ENCODE results near the gene SERTM1. TPM values are rescaled to one million over a fixed set of nuclear protein-coding genes. Genes with fewer than 3 reads are reported as not detected.

The SERTM1 gene
- total RNA-seq, 1 donor from 2014 or later, result not detected

- H3K4me3 ChIP-seq (ENCODE audit: low read depth, low read length), result no peak overlapping the region
- DNase-seq (ENCODE audit: low read depth), result no peak
These were observed 35.5 kb downstream of the SERTM1 start for GRCh38 chr13:36709136-36709890.

GRCh38 chr13:36710396-36710795, 36.6 kb downstream of the SERTM1 start:
- H3K4me3 ChIP-seq (ENCODE audit: low read depth, low read length), result no peak overlapping the region
- no peak for TF ChIP-seq CTCF (conservative IDR thresholded peaks at IDR 0.05; ENCODE audit: low read depth, low read length)
- no peak for DNase-seq (ENCODE audit: low read depth)

More at GRCh38 chr13:36709136-36709890, 35.5 kb downstream of the SERTM1 start:
- TF ChIP-seq CTCF (conservative IDR thresholded peaks at IDR 0.05; ENCODE audit: low read depth, low read length), result no peak

GRCh38 chr13:36712290-36712689, 38.5 kb downstream of the SERTM1 start:
- no peak for DNase-seq (ENCODE audit: low read depth)
- no peak for TF ChIP-seq CTCF (conservative IDR thresholded peaks at IDR 0.05; ENCODE audit: low read depth, low read length)
- H3K4me3 ChIP-seq (ENCODE audit: low read depth, low read length), result no peak overlapping the region

GRCh38 chr13:36712770-36713169, 39.0 kb downstream of the SERTM1 start:
- peak; percentile 41 for DNase-seq (ENCODE audit: low read depth)
- TF ChIP-seq CTCF (conservative IDR thresholded peaks at IDR 0.05; ENCODE audit: low read depth, low read length), result no peak
- H3K4me3 ChIP-seq (ENCODE audit: low read depth, low read length), result no peak overlapping the region

- TF ChIP-seq CTCF (conservative IDR thresholded peaks at IDR 0.05; ENCODE audit: low read depth, low read length), result no peak
- no peak overlapping the region for H3K4me3 ChIP-seq (ENCODE audit: low read depth, low read length)
- no peak for DNase-seq (ENCODE audit: low read depth)
These were observed 40.1 kb downstream of the SERTM1 start for GRCh38 chr13:36713887-36714286.

GRCh38 chr13:36715841-36716240, 42.0 kb downstream of the SERTM1 start:
- no peak for DNase-seq (ENCODE audit: low read depth)
- no peak for TF ChIP-seq CTCF (conservative IDR thresholded peaks at IDR 0.05; ENCODE audit: low read depth, low read length)
- H3K4me3 ChIP-seq (ENCODE audit: low read depth, low read length), result no peak overlapping the region

GRCh38 chr13:36717017-36717416, 43.2 kb downstream of the SERTM1 start:
- TF ChIP-seq CTCF (conservative IDR thresholded peaks at IDR 0.05; ENCODE audit: low read depth, low read length), result no peak

More at GRCh38 chr13:36717017-36717416, 43.2 kb downstream of the SERTM1 start:
- no peak overlapping the region for H3K4me3 ChIP-seq (ENCODE audit: low read depth, low read length)
- no peak for DNase-seq (ENCODE audit: low read depth)

Data from epithelial cell of proximal tubule (primary cell).